Mesenteric fat pad (tissue), 1 donor: Measurements from ENCODE around the gene UNK. TPM values are rescaled to one million over a fixed set of nuclear protein-coding genes. Genes with fewer than 3 reads are reported as not detected.
A peak's percentile ranks its signal among the peaks of the same experiment; 100 is the strongest.
"Not testable (repeated sequence)": the region's sequence is repeated elsewhere in the genome, so short reads cannot be mapped to it uniquely, and the experiment has no call there.

Experiments used
- DNase-seq: peaks from one replicate; pipeline ENCODE4 v3.0.0-alpha.2; 2020; ENCODE audit warnings: low spot score
- total RNA-seq: library from RNA; stranded (reverse); fragmentation: NEBNext Ultra II Directional; extraction: Animal tissue kit (Norgen Biotek cat#: 25700); gene quantifications from one replicate; pipeline ENCODE4 v1.2.1, GENCODE V29; 2021
- donor health status: DM: yes; HTN: yes; CAD: no.

UNK gene
- total RNA-seq, 1 donor from 2014 or later, result 24.6 TPM

DNA sequence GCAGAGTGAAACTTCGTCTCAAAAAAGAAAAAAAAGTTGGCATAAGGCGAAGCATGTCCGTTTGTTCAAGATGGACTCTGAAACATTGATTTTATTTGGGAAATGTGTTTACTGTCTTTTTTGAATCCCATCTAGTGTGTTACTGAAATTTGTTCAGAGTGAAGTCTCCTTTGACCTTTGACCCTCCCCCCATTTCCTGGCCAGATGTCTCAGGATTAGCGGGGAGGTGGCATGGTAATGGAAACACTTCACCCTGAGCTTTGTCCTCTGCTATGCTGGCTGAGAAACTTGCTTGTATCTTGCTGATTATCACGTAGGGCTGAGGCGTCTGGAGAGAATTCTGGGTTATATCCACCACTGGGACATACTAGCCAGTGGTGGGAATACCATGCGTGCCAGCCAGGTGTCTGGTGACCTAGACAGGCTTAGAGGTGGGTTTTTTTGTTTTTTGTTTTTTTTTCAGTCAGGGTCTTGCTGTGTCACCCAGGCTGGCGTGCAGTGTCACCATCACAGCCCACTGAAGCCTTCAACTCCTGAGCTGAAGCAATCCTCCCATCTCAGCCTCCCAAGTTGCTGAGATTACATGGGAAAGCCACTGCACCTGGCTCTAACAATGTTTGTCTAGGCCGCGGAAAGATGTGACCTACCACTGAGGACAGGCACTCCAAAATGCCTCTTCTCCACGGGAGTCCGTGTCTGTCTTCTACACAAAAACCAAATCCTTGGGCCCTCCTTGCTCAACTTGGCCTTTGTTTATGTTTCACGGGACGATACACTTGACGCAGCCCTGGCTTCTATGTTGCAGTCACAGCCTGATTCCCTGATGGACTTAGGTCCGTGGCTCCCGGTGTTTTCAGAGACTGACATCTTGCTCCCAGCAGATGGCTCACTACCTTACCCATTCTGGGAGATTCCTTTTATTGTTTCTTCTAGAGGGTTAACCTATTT, 13.0 kb upstream of the UNK start:
- DNase-seq, result peak; percentile 33

DNA sequence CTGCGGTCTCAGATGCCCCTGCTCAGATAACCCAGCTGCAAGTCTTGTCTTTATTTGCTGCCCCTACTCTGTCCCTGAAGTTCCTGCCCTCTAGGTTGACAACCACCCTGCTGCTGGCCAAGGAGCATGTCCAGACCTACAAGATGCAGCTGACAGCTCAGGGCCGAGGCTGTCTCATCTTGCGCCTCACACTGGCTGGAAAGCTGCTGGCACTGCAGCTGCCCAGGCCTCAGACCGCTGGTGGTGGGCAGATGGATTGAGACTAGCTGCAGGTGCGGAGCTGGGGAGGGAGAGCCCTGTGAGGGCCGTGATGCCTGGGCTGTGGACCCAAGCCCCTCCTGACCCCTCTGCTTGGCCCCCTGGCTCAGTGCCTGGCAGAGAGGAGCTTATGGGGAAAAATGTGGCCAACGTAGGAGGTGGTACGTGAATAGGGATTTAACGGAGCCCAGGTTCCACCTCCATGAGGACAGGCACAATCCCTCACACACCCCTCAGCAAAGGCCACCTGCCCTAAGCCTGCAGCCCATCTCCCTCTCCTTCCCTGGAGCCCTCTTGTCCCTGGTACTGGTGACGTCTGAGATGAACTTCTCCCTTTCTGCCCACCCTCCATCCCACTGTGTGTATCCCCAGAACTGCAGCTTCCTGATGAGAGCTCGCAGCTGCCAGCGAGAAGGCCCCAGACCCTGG, 11.3 kb upstream of the UNK start:
- DNase-seq, result peak; percentile 83

DNA sequence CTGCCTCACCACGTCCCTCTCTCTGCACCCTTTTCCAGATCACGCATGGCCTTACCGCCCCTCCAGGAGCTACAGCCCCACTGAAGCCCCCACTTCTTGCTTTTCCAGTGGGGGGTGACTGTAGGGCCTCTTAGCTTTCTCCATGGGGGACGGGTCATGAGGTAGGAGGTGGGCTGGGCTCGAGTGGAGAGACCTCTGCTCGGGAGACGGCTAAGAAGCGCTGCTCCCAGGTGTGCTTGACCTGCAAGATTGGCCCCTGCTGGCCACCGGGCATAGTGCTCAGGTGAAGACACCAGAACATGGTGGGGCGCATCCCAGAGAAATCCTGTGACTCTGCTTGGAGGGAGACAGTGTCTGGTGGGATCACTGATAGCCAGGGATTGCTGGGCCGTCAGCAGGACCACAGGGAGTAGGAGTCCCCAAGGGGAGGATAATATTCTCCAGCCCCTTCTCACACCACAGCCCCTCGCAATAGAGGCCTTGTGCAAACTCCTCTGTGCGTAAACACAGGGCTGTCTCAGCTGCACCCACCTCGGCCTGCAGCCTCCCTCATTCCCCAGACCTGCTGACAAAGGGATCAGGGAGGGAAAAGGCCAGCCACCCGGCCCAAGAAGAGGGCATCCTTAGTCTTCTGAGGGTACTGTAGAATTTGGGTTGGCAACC, 10.7 kb upstream of the UNK start:
- DNase-seq, result peak; percentile 86

DNA sequence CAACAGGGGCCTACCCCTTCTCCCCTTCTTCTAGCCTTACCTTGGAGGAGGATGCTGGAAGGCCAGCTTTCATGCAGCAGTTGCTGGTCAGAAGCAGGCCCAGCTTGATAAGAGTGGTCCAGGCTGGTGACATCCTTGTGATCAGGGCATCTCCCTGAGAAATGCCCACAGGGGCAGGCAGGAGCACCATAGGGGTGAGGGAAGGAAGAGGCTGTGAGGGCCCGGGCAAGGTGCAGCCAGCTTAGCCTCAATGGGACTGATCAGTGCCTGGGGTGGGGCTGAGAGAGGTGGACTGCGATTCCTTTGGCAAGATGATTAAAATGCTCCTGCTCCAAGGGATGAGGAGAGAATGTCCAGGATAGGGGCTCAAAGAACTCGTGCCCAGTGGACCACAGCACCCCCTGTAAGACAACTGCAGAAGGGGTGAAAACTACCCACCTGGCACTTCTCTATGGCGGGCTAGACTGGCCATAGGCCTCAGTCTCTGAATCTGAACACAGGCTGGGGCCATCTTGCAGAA, 10.1 kb upstream of the UNK start:
- DNase-seq, result peak; percentile 62

DNA sequence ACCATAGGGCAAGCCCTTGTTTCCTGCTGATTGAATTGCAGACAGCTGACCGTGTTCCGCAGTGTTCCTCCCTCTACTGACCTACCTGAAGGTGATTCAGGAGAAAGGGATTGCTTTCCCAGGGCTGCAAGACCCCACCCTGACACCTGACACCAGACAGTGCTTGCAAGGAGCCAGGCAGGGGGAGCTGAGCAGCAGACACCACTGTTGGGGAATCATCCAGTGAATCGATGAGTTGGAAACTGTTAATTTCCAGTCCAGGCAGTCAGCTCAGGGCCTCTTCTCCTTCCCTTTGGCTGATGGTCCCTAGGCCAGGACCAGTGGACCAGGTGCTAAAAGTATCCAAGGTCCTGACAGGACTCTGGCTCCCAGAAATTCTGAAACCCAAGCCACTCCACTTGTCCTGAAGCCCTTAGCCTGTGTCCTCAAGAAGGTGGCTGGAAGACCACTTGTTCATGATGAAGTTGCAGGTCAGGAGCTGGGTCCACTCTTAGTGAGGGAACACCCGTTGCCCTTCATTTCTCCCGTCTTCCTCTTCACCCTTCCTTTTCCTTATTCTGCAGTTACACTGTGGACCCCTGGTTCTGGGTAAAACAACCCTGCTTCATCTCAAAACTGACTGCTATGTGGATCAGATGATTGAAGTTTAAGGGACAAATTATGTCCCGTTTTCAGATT, 9.5 kb upstream of the UNK start:
- DNase-seq, result peak; percentile 86

DNA sequence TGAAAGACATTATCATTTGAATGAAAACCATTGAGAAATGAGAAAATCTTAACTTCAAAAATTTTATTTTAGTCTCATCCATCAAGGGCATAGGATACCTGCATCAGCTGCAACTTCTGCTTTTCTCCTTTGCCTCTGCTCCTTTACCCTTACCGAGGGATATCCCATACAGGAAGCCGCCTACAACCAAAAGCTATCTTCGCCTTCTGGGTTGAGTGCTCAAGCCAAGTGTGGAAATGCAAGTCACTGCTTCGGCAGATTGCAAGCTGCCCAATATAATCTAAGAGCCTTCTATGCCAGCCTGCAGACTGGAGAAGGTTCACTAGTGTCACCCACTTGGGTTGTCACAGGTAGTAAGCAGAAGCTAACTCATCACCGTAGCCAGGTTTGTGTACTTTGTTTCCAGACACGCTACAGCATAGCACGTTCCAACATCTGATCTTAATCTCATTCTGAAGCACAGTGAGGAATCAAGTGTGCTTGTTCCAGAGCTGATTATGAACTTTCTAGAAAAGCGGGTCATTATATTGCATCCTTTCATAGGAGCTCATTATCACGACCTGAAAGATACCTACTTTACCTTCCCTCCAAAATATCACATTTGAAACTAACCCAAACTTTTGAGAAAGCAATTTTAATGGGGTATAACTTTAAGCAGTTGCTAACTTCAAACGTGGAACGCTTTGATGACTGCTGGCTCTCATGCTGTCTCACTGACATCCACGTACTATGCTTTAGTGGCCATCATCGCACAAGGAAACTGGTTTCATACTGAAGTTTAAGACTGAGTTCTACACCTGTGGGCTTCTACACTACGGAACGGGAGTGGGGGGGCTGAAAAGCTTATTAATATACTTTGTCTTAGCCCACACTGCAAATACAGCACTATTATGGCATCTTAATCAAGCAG, 8.0 kb upstream of the UNK start:
- DNase-seq, result peak; percentile 24

DNA sequence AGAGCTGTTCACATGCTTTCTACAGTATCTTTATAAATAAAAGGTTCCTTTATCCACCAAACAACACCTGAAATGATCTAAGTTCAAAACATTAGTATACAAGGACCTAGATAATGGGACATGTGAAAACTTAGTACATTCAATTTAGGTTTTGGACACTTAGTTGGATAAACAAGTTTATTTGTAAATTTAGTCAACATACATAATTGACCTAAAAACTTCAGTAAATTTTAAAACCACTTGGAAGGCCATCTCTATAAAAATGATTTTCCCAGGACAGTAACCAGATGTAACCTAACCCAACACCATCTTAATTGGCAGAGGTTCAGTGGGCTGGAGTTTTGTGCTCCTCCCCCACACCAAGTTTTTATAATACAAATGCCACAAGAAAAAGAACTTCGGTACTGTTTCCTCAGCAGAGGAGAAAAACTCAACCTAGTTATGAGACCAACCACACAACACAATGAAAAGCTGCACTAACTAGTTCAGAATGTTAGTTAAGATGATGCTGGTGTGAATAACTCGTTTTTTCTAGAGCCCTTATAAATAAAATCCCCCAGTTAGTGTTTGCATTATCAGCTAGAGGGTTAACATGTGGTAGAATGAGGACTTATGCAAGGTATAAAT, 7.2 kb upstream of the UNK start:
- no peak for DNase-seq

DNA sequence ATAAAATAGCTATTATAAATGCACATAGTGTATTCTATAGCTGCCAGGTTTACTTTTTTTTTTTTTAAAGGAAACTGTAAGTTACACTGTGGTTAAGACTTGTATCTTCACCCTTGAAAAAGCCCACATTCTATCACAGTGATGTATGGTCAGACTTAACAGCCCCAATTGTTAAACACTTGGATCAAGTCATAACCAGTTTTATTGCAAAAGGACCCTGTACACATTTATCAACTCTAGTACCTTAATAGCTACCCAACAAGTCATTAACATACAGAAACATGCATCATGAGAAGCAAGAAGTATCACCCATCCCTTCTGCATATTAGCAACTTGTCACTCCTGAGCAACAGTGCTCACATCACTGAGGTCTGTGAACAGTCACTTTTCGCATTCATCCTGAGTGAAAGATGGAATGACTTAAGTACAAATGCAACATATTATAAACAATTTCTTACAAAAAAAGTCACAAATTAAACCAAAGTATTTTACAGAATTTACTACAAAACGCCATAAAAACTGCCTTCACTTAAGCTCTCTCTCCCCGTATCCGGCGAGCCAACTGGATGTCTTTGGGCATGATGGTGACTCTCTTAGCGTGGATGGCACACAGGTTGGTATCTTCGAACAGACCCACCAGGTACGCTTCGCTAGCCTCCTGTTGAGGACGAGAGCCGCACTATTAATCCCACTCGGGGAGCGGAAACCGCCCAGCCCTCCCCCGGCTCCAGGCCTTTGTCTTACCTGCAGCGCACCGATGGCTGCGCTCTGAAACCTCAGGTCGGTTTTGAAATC, 6.3 kb upstream of the UNK start:
- not testable (repeated sequence) for DNase-seq

DNA sequence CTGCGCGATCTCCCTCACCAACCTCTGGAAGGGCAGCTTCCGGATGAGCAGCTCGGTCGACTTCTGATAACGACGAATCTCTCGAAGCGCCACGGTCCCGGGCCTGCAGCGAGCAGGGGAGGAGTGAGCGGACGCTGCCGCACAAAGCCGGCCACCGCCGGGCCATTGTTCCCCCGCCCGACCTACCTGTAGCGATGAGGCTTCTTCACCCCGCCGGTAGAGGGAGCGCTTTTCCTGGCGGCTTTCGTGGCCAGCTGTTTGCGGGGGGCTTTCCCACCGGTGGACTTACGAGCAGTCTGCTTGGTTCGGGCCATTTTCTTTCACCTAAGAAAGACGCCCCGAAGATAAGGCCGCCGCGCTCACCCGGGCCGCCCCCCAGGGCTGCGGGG, 5.8 kb upstream of the UNK start:
- DNase-seq, result peak; percentile 91

DNA sequence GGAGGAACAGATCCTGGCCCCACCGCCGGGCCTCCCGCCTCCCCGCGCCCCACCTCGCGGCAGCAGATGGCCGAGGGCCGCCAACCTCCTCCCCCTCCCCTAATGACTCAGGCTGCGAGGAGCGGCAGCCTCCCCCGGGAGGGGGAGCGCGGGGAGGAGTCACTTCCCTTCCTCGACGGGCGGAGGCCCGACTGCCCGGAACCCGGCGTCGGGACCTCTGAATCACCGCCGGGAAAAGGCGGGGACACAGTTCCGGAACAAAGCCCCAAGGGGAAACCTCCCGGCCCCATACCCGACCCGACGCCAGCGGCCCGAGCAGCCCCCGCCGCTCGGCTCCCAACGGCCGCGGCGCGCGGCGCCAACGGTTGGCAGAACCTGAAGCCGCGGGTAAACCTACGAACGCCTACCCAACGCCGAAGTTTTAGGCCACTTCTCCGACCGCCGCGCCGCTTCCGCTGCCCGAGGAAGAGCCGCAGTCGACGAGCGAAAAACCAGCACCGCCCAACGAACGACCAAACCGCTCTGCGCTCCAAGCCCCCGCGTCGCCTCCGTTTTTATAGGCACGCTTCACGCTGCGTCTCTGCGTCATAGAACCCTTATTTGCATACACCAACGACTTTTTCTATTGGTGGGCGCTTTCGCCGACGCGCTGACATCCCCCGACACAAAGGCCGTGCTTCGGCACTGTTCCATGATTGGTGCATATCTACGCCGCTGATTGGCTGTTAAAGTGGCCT, 5.2 kb upstream of the UNK start:
- peak; percentile 99 for DNase-seq

DNA sequence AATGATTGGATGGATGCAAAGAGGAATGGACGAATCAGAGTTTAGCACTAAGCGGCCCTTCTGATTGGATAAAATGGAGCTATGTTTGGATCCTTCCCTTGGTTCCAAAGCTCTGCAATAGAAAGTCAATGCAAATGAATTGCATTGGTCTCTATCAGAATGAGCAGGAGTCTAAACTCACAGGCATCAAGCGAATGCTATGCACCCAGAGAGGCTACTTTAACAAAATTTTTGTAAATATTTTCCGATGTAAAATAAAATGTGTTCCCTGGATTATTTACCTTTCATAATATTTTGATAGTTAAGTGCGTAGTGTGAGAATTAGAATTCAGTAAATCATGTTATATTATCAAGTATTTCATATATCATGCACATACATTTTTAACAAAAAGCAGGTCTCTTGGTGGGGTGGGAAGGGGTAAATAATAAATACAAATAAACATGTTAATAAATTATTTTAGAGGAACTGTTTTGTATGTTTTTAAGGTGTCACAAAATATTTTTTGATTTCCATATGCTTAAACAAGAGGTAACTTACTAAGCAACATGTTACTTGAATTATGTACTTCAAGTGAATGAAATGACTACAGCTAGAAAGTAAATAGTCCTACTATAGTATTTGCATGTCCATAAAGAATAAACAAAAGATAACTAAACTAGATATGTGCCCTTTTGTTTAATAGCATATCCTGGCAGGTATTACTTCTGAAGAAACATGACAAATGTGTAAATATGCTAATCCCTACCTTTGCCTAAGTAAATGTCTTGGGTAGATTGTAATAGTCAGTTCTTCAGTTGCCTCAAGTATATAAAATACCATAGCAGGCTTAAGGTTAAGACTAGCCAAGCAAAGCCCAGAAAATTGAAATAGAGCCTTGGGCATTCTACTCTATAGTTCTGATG, 4.4 kb upstream of the UNK start:
- no peak for DNase-seq

DNA sequence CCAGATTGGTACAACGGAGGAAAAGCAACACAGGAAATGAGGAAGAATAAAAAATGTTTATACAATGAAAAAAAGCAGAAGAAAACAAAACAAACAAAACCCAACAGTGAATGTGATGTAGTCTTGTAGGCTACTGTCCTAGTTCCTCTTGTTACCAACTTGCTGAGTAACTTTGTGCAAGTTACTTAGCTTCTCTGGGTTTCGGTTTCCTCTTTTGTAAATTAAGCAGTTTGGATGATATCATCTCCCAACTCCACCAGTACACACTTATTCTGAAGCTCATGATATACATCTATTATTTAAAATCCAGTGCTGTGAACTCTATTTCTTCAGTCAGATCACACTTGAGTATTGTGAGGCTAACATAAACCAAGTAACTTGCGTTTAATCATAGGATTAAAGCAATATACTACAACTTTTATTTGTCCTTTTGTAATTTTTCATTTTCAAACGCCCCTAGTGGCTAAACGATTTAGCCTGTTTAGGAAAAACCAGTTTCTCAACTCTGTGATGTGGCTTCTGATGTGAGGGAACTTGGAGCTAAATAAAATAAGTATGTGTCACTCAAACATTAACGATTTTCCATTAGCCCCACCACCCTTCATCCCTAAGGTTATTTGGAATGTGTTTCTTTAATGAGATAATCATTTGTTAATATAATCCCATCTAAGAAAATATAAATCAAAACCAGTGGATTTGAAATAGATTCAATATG, 1.4 kb upstream of the UNK start:
- DNase-seq, result no peak

DNA sequence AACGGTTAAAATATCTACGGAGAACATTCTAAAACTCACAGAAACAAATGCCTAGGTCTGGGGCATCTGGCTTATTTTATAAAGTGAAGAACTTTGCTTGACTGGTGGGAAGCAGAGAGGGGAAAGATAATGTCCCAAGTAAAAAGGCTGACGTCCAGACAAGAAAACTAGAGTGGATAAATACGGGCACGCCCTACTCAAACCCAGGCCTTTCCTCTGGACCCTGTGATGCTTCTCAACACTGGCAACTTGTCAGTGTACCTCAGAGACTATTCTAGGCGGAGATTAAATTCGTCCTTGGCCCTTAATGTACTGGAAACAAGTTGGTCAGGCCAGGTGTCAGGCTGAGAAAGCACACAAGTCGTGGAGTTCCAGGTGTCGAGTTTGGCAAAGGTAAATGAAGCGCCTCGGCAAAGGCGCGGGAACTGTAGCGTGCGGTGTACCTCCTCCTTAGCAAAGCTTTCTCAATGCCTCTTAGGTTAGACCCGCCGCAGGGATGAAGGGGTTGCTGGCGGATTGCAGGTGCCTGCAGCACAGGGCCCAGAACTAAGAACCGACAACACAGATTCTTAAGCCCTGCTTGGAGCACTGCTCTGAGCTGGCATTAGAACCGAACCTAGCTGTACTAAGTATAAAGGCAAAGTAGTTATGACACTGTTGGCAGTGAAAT, 668 bp upstream of the UNK start:
- peak; percentile 79 for DNase-seq

DNA sequence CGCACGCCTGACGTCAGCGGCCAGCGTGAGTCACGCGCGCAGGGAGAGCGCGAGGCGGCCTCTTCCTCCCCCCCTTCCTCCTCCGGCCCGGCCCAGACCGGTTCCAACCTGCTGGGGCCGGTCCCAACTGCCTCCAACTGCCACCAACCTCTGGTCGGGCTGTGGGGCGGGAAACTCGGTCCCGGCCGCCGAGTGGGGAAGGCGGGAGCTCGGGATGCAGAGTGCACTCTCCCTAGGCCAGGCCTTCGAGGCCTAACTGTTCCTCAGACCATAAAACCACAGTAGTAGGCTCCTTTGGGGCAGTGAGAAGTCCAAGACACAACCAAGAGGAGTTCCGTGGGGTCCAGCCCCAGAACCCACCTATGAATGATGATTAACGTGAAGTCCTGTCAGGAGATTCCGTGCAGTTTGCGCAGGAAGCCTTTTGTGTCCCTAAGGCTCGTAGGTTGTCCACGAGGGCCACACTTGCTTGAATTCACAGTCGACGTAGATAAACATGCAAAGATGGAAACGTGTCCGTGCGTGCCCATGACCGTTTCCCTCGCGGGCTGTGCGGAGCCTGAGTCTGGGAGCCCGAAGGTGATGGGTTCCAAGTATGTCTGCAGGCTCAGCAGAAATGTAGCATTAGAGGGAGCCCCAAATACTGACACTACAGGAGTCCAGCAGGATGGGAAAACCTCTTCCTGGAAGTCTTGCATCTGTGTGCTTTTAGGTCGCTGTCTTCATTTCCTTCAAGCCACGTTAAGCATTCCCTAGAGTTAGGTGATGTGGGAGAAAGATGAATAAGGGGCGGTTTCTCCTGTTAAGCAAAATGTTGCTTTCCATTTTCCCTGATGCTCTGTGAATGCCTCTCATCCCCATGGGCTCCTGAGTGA, 647 bp downstream of the UNK start:
- peak; percentile 98 for DNase-seq

DNA sequence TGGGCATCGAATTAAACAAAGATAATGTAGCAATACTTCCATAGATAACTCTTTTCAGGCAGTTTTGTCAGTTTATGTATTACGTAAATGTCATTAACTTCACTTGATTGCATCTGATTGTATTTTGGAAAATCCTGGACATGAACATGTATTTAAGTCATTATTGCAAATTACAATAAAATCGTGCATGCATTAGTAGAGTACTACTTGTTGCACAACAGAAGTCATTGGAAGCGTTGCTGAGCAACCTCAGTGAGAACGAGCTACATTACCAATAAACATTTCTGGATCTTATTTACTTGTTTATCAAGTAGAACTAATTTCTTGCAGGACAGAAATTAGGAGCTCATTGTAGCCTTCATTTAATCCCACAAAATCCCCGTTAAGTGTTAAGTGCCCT, 6.6 kb downstream of the UNK start:
- no peak for DNase-seq
